Adrenal gland (tissue), 5 donors: ENCODE data around the gene NHLH1.

Experiments used
- CTCF ChIP-seq, 6 experiments: fragments of 450-650 bp in 4 of 6; fragments of 200-600 bp in 2 of 6; sonication (generic) in 1 of 6; IDR thresholded peaks; 1 replicate in 5 of 6; 2 replicates in 1 of 6; pipeline versions ENCODE4 v1.5.1 to v1.8.0; 2016 to 2021; ENCODE audit warnings: antibody characterized with exemption in 6 of 6, mild to moderate bottlenecking in 2 of 6, moderate library complexity in 1 of 6
- POLR2A ChIP-seq, 2 donors: fragments of 450-650 bp; IDR thresholded peaks; one replicate each; pipeline ENCODE4 v1.6.1; 2017; ENCODE audit warnings: antibody characterized with exemption in 2 of 2, mild to moderate bottlenecking in 2 of 2, moderate library complexity in 1 of 2
- donor health status: DM: no; HTN: no; CAD: no.

GRCh38 chr1:160374306-160375110 is 7.6 kb downstream of the NHLH1 start:
- TF ChIP-seq CTCF (IDR thresholded peaks at IDR 0.05) (no peak), POLR2A (IDR thresholded peaks at IDR 0.05) (no peak)
